Neural cell (in vitro differentiated cells): ENCODE data around the gene LRMDA. TPM values are rescaled to one million over a fixed set of nuclear protein-coding genes. Genes with fewer than 3 reads are reported as not detected.

Experiments
- H2AFZ ChIP-seq: fragments of 200-600, 300-800 bp; sonication (generic), shearing (Covaris generic); 2 replicates; pipeline ENCODE4 v1.6.0; 2014; ENCODE audit warnings: low read depth, mild to moderate bottlenecking, antibody characterized with exemption, low read length, moderate library complexity
- H3F3A ChIP-seq: fragments of 200-600 bp; shearing (Covaris generic); 2 replicates; pipeline ENCODE4 v1.6.1; 2016; ENCODE audit warnings: mild to moderate bottlenecking, moderate library complexity, mixed read lengths, antibody characterized with exemption, low read length; ENCODE audit not compliant: insufficient read depth, poor library complexity, severe bottlenecking
- H3K27ac ChIP-seq: fragments of 200-600, 300-800 bp; sonication (generic), shearing (Covaris generic); 2 replicates; pipeline ENCODE4 v1.5.1; 2014; ENCODE audit warnings: mild to moderate bottlenecking, low read length, moderate library complexity
- H3K27me3 ChIP-seq: fragments of 300-800, 200-600 bp; sonication (generic), shearing (Covaris generic); 2 replicates; pipeline ENCODE4 v1.6.0; 2014; ENCODE audit warnings: mild to moderate bottlenecking, low read depth, low read length, moderate library complexity; ENCODE audit not compliant: insufficient read depth
- H3K36me3 ChIP-seq: fragments of 300-800, 200-600 bp; sonication (generic), shearing (Covaris generic); 2 replicates; pipeline ENCODE4 v1.5.1; 2014; ENCODE audit warnings: mild to moderate bottlenecking, antibody characterized with exemption, low read length, moderate library complexity; ENCODE audit not compliant: insufficient read depth
- H3K4me2 ChIP-seq: fragments of 300-800, 200-600 bp; sonication (generic), shearing (Covaris generic); 2 replicates; pipeline ENCODE4 v1.6.0; 2014; ENCODE audit warnings: mild to moderate bottlenecking, low read length
- H3K4me3 ChIP-seq: fragments of 300-800, 200-600 bp; sonication (generic), shearing (Covaris generic); 2 replicates; pipeline ENCODE4 v1.5.1; 2014; ENCODE audit warnings: mild to moderate bottlenecking, low read length, moderate library complexity
- H3K79me2 ChIP-seq: fragments of 200-600 bp; shearing (Covaris generic); replicated peaks from 2 replicates; pipeline ENCODE4 v1.6.0; 2014; ENCODE audit warnings: mild to moderate bottlenecking, low read length, moderate library complexity; ENCODE audit not compliant: insufficient read depth
- H3K9ac ChIP-seq: fragments of 300-800, 200-600 bp; sonication (generic), shearing (Covaris generic); 2 replicates; pipeline ENCODE4 v1.6.1; 2016; ENCODE audit warnings: mild to moderate bottlenecking, low read length, mixed read lengths
- H3K9me2 ChIP-seq: fragments of 200-600 bp; shearing (Covaris generic); 2 replicates; pipeline ENCODE4 v1.6.1; 2016; ENCODE audit warnings: mild to moderate bottlenecking, low read length, mixed read lengths; ENCODE audit not compliant: insufficient read depth
- H3K9me3 ChIP-seq: fragments of 200-600, 300-800 bp; sonication (generic), shearing (Covaris generic); 2 replicates; pipeline ENCODE4 v1.6.1; 2016; ENCODE audit warnings: mild to moderate bottlenecking, mixed run types, low read length, moderate library complexity, mixed read lengths
- H4K20me1 ChIP-seq: fragments of 200-600 bp; shearing (Covaris generic); 2 replicates; pipeline ENCODE4 v1.6.1; 2016; ENCODE audit warnings: mild to moderate bottlenecking, mixed run types; ENCODE audit not compliant: insufficient read depth
- CTCF ChIP-seq: fragments of 450-650 bp; IDR thresholded peaks from 2 replicates; pipeline ENCODE4 v1.5.1; 2014; ENCODE audit warnings: antibody characterized with exemption, mild to moderate bottlenecking, moderate library complexity; ENCODE audit not compliant: poor library complexity, severe bottlenecking
- EP300 ChIP-seq: fragments of 450-650 bp; conservative IDR thresholded peaks from 2 replicates; pipeline ENCODE4 v1.6.1; 2014; ENCODE audit warnings: antibody characterized with exemption, mild to moderate bottlenecking, moderate library complexity; ENCODE audit not compliant: poor library complexity, severe bottlenecking
- EZH2 ChIP-seq: fragments of 200-600, 300-800 bp; shearing (Covaris generic), sonication (generic); IDR thresholded peaks from 2 replicates; pipeline ENCODE4 v1.6.1; 2014; ENCODE audit warnings: antibody characterized with exemption, low read length, borderline replicate concordance, mild to moderate bottlenecking; ENCODE audit not compliant: insufficient read depth, poor library complexity, severe bottlenecking
- MXI1 ChIP-seq: fragments of 450-650 bp; conservative IDR thresholded peaks from 2 replicates; pipeline ENCODE4 v1.6.1; 2014; ENCODE audit warnings: antibody characterized with exemption, mild to moderate bottlenecking; ENCODE audit not compliant: poor library complexity, severe bottlenecking
- POLR2AphosphoS5 ChIP-seq: IDR thresholded peaks from 2 replicates; pipeline ENCODE4 v1.6.1; 2012
- RAD21 ChIP-seq: fragments of 450-650 bp; conservative IDR thresholded peaks from 2 replicates; pipeline ENCODE4 v1.6.1; 2014; ENCODE audit warnings: antibody characterized with exemption, mild to moderate bottlenecking, moderate library complexity
- REST ChIP-seq: IDR thresholded peaks from 2 replicates; pipeline ENCODE4 v1.6.1; 2012; ENCODE audit warnings: borderline replicate concordance
- SMC3 ChIP-seq: fragments of 450-650 bp; conservative IDR thresholded peaks from 2 replicates; pipeline ENCODE4 v1.6.1; 2014; ENCODE audit warnings: antibody characterized with exemption, mild to moderate bottlenecking, moderate library complexity; ENCODE audit not compliant: poor library complexity
- TAF1 ChIP-seq: IDR thresholded peaks from 2 replicates; pipeline ENCODE4 v1.6.1; 2012; ENCODE audit warnings: low read depth
- polyA plus RNA-seq: library from polyadenylated mRNA; depleted of rRNA; stranded (reverse); fragments of >200 nt; gene quantifications from 2 replicates; pipeline ENCODE4 v1.2.3, GENCODE V29; 2014

LRMDA gene
- polyA plus RNA-seq, 1 donor from 2014 or later, result 5.6 TPM

DNA sequence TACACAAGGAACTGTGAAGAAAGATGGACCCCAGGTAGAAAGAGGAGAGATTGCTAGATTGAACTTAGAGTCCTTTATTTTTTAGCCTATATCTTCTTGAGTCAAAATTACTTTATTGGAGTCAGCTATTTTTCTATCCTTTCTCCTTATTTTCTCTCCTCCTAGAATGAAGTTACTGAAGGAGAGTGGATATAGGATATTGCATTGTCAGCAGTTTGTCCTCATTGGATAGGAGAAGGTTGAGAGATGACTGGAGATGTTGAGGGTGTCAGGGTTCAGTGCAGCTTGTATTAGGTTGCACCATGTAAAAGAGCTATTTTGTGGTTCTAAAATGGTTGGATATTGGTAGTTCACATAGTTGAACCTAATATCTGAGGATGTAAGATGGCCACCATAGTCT, 5.5 kb downstream of the LRMDA start:
- no peak overlapping the region for H3K9ac ChIP-seq
- no peak for TF ChIP-seq MXI1
- no peak for TF ChIP-seq RAD21
- no peak for TF ChIP-seq TAF1
- TF ChIP-seq EP300, result no peak
- TF ChIP-seq CTCF, result no peak
- no peak for TF ChIP-seq REST
- TF ChIP-seq EZH2, result no peak
- no peak for TF ChIP-seq SMC3
- no peak for TF ChIP-seq POLR2AphosphoS5
- no peak overlapping the region for H3K27ac ChIP-seq
- H3K36me3 ChIP-seq, result no peaks in the 10 kb centered on the region
- no peaks in the 10 kb centered on the region for H3K79me2 ChIP-seq
- H3F3A ChIP-seq, result no peaks in the 10 kb centered on the region
- H3K9me3 ChIP-seq, result no peaks in the 10 kb centered on the region
- H3K27me3 ChIP-seq, result peaks cover 21% of the 10 kb centered on the region
- H3K9me2 ChIP-seq, result no peaks in the 10 kb centered on the region
- no peak overlapping the region for H3K4me3 ChIP-seq
- no peaks in the 10 kb centered on the region for H4K20me1 ChIP-seq
- no peak overlapping the region for H3K4me2 ChIP-seq
- H2AFZ ChIP-seq, result no peak overlapping the region

DNA sequence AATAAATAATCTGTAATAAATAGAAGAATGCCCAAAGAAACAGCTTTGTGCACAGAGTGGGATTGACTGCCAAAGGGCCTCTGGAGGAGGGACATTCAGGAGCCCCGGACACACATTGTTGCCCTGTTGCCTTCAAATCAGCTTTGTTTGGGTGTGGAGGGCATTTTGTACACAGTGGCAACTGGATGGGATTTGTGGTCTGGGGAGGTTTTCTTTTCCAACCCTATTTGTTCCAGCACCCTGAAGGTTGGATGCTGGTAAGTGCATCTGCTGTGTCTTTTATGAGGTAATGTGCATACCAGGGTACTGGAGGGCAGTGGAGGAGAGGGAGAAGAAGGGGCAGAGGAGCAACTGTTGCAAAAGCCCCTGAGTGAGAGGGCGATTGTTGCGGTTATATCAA, 6.3 kb downstream of the LRMDA start:
- H3K79me2 ChIP-seq, result no peaks in the 10 kb centered on the region
- no peaks in the 10 kb centered on the region for H4K20me1 ChIP-seq
- no peaks in the 10 kb centered on the region for H3K36me3 ChIP-seq
- no peak overlapping the region for H3K27ac ChIP-seq
- no peak overlapping the region for H3K4me2 ChIP-seq
- H3K9me2 ChIP-seq, result no peaks in the 10 kb centered on the region
- H3K9ac ChIP-seq, result no peak overlapping the region
- no peaks in the 10 kb centered on the region for H3F3A ChIP-seq
- no peak for TF ChIP-seq SMC3
- H2AFZ ChIP-seq, result no peak overlapping the region
- H3K4me3 ChIP-seq, result no peak overlapping the region
- H3K27me3 ChIP-seq, result peaks cover 13% of the 10 kb centered on the region
- H3K9me3 ChIP-seq, result no peaks in the 10 kb centered on the region

GRCh38 chr10:75438275-75438674, 6.9 kb downstream of the LRMDA start:
- Histone ChIP-seq H2AFZ (no peak overlapping the region), H3K9me2 (no peaks in the 10 kb centered on the region), H3K27me3 (peaks cover 7% of the 10 kb centered on the region), H3F3A (no peaks in the 10 kb centered on the region), H3K79me2 (no peaks in the 10 kb centered on the region), H4K20me1 (no peaks in the 10 kb centered on the region), H3K4me2 (no peak overlapping the region), H3K4me3 (no peak overlapping the region), H3K9ac (no peak overlapping the region), H3K9me3 (no peaks in the 10 kb centered on the region), H3K36me3 (no peaks in the 10 kb centered on the region), H3K27ac (no peak overlapping the region)
- TF ChIP-seq RAD21 (no peak), EZH2 (no peak)
